HG03571 (cell line): ENCODE measurements around the gene UGT1A4.
"Not testable (repeated sequence)": the region's sequence is repeated elsewhere in the genome, so short reads cannot be mapped to it uniquely, and the experiment has no call there.

Experiments
- ATAC-seq: cut with Tn5 transposase; IDR thresholded peaks from one replicate; pipeline ENCODE4 v1.9.1; 2021; ENCODE audit not compliant: unreplicated experiment

UGT1A4 gene

GRCh38 chr2:233746475-233747282 is 28.1 kb downstream of the UGT1A4 start:
- no peak for ATAC-seq

GRCh38 chr2:233747283-233747544 is 28.7 kb downstream of the UGT1A4 start:
- no peak for ATAC-seq

GRCh38 chr2:233750689-233751088 is 32.2 kb downstream of the UGT1A4 start:
- not testable (repeated sequence) for ATAC-seq

GRCh38 chr2:233751212-233752009 is 32.9 kb downstream of the UGT1A4 start:
- ATAC-seq = not testable (repeated sequence)

- no peak for ATAC-seq
Measured at GRCh38 chr2:233754872-233755611, 36.5 kb downstream of the UGT1A4 start.

GRCh38 chr2:233756429-233757081 is 38.0 kb downstream of the UGT1A4 start:
- no peak for ATAC-seq

GRCh38 chr2:233758141-233758540 is 39.6 kb downstream of the UGT1A4 start:
- no peak for ATAC-seq

- no peak for ATAC-seq
Measured at GRCh38 chr2:233758849-233759248, 40.3 kb downstream of the UGT1A4 start.

- no peak for ATAC-seq
Measured at GRCh38 chr2:233760043-233760442, 41.5 kb downstream of the UGT1A4 start, which contains the start of gene UGT1A1. Gene UGT1A1, plus strand, starts transcription at chr2:233760270. Its CDS starts 18 bp downstream, at chr2:233760288.

- no peak for ATAC-seq
Measured at GRCh38 chr2:233761040-233761769, 42.7 kb downstream of the UGT1A4 start.

- no peak for ATAC-seq
Measured at GRCh38 chr2:233764264-233764663, 45.7 kb downstream of the UGT1A4 start.

- ATAC-seq = no peak
Measured at GRCh38 chr2:233764761-233765160, 46.2 kb downstream of the UGT1A4 start.

GRCh38 chr2:233766416-233766815 is 47.9 kb downstream of the UGT1A4 start:
- ATAC-seq = no peak

- ATAC-seq = no peak
Measured at GRCh38 chr2:233768076-233768475, 49.5 kb downstream of the UGT1A4 start.

- no peak for ATAC-seq
Measured at GRCh38 chr2:233769260-233769659, 50.7 kb downstream of the UGT1A4 start.

GRCh38 chr2:233772153-233772552 is 53.6 kb downstream of the UGT1A4 start:
- no peak for ATAC-seq

- ATAC-seq = no peak
Measured at GRCh38 chr2:233772583-233772982, 54.0 kb downstream of the UGT1A4 start.

- ATAC-seq = no peak
Measured at GRCh38 chr2:233773854-233774253, 55.3 kb downstream of the UGT1A4 start.

- ATAC-seq = no peak
Measured at GRCh38 chr2:233775414-233775813, 56.9 kb downstream of the UGT1A4 start.

- no peak for ATAC-seq
Measured at GRCh38 chr2:233778030-233778429, 59.5 kb downstream of the UGT1A4 start, which contains the start of gene MROH2A. Gene MROH2A, plus strand, starts transcription at chr2:233778330. Its CDS starts 1,029 bp downstream, at chr2:233779359.
